NOMO-1 (cell line): ENCODE results near the gene CMC4.

ENCODE experiments used
- DNase-seq, 2 experiments: peaks; one replicate each; lab custom pipeline; 2025; ENCODE audit not compliant: unreplicated experiment in 2 of 2; lab: John Stamatoyannopoulos, UW

Gene CMC4

DNA sequence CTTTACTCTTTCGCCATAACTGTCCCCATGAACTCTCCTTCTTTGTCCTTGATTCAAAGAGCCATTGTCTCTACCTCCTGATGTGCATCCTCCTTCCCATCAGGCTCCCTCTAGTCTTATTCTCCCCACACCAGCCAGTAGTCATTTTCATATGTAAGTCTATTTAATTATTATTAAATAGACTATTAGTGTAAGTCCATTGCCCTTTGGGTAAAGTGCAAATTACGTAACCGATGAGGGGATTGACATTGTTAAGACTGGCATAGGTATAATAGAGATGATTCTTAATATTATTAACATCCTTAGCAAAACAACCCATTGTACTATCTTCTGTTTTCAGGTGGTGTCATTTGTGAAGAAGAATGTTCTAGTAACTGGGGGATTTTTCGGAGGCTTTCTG is 16.7 kb downstream of the CMC4 start:
- no peak for DNase-seq

DNA sequence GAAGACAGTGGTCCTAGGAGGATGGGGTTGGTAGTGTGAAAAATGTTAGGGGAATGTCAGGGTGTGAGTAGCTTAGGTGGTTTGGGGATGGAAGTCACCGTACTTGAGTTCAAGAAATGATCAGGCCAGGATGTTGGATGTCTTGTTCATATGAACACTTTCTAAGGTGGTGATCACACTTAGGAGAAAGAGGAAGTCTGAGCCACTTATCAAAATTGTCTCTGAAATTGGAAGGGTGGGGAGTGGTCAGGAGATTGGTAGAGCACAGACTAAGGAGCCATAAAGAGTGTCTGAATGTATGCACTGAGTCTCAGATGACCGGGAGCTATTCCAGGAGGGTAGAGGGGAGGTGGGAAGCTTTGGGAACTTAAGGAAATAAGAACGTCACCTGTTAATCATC is 17.3 kb downstream of the CMC4 start:
- DNase-seq: no peak

DNA sequence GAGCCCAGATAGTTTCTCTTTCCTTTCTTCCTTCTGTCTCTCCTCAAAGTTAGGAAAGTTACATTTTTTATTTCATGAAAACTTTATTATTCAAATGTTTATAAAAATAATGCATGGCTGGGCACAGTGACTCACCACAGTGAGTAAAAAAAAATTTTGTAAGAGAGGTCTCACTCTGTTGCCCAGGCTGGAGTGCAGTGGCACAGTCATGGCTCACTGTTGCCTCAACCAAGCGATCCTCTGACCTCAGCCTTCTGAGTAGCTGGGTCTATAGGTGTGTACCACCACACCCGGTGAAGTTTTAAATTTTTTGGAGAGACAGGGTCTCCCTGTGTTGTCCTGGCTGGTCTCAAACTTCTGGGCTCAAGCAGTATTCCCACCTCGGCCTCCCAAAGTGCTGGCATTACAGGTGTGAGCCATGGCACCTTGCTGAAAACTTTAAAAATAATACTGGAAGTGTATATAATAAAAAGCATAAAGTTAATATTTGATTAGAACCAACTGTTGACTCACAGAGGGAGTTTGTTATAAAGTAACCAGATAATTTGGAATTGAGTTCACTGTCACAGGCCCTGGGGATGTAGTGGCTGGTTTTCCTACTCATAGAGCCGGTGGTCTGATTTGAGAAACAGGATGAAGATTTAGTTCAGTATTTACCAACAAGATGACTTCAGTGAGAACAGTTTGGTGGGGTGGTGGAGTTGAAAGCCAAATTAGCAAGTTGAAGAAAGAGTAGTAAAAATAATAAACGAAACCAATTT is 18.0 kb downstream of the CMC4 start:
- no peak for DNase-seq

DNA sequence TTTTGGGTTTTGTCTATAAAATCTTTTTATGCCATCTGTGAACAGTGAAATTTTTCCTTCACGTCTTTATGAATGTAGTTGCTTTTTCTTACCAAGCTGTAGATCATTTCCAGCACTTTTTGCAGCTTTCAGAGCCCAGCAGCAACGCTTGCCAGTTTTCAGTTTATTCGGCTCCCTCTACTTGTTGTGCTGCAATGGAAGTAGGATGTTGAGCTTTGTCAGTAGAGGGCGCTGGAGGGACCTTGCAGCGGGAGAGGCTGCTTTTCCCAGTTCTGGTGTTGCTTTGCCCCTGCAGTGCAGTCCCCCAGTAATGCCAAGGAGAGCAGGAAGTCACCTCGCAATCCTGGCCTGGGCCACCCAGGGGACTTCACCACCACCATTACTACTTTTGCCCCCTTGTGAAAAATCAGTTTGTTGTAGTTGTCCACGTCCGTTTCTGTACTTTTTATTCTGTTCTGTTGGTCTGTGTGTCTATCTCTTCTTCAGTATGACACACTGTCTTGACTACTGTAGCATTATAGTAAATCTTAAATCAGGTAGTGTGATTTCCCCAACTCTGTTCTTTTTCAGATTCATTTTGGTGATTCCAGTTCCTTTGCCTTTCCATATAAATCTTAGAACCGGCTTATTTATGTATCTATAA is 21.8 kb downstream of the CMC4 start:
- peak; percentile 19 to 23 for DNase-seq

DNA sequence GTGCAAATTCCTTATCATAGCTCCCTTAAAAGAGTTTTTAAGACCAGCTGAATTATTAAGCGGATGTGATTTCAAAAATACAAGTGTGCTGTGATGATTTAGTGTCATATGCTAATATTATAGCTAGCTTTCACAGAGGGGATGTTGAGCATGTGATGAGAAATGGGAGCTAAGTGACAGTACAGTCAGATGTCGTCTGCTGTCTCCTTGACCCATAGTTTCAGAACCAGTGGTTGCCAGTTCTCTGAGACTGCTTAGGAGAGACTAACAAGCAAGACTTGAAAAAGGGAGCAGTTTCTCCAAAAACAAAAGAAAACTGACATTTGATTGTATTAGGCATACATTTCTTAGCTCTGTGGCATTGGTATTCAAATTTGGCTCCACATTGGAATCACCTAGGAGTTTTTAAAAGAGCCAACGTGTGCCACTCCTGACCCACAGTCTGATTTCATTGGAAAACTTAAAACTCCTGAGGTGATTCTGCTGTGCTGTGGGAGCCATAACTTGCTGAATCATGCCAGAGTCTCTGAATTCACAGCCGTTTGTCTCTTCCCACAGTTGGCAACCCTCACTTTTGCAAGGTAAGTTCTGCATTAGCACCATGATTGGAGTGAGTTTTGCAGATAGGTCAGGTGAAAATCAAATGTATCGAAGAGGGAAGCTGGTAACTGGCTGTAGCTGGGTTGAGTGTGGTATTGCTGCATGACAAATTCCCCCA is 24.0 kb downstream of the CMC4 start:
- no peak for DNase-seq

DNA sequence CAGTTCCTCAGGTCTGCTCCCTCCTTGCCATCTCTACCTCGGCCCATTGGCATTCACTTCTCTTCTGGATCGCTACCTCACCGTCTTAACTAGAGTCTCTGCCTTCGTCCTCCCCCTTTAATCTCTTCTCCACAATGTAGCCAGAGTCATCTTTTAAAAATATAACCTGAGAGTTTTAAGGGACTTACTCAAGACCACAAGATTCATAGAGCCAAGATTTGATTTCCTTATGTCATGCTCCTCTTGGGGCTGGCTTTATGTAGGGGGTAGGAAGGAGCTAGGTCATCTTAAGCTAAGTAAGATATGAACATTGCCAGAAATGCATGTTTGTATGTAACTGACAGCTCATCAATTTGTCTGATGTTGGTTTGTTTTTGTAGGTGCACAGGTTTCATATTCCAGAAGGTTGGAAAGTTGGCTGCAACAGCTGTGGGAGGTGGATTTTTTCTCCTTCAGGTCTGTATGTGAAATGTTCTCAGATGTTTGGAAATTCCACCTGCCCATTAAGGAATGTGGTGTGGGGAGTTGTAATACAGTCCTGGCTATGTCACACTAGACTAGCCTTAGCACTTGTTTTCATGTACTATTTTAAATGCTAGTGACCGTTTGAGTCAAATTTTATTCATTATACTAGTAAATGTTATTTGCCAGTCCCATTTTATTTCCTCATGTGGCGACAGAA is 24.7 kb downstream of the CMC4 start:
- no peak for DNase-seq

DNA sequence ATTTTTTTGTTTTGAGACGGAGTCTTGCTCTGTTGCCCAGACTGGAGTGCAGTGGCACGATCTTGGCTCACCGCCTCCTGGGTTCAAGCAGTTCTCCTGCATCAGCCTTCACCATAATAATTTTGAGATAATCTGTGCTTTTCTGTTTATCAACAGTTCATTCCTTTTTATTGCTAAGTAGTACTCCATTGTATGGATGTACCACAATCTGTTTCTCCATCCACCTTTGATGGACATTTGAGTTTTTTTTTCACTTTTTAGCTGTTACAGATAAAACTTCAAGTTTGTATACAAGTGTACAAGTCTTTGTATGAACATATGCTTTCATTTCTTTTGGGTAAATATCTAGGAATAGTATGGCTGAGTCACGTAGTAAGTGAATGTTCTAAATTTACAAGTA is 35.2 kb downstream of the CMC4 start:
- DNase-seq: no peak

DNA sequence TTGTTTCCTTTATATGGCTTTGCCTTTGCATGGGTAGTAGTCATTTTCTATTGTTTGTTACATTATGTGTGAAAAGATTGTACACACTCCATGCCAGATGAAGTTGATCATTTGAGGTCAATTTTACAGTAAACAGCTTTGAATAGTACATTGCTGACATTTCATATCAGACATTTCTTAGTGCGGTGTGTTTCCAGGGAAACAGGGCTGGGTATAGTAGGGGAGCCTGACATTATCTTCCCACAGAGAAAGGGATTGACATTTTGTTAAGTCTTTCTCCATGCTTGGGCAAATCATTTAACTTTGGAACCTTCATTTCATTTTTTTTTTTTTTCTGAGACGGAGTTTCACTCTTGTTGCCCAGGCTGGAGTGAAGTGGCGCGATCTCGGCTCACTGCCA is 39.3 kb downstream of the CMC4 start:
- DNase-seq: no peak

DNA sequence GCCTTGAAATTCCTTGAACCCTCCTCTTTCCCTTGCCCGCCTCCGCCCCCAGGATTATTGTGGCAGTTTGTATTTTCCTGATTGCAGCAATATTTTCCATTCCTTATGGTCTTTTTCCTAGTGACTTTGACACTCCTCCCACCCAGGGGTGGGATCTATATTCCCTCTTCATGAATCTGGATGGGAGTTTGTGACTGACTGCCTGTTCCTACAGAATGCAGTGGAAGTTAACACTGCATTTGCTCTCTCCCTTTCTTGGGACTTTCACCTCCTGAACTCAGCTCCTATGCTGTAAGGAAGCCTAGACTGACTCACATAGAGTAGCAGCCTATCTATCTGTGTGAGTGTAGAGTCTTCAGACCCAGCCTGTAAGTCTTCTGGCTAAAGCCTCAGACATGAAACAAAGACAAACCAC is 42.1 kb downstream of the CMC4 start:
- no peak for DNase-seq

DNA sequence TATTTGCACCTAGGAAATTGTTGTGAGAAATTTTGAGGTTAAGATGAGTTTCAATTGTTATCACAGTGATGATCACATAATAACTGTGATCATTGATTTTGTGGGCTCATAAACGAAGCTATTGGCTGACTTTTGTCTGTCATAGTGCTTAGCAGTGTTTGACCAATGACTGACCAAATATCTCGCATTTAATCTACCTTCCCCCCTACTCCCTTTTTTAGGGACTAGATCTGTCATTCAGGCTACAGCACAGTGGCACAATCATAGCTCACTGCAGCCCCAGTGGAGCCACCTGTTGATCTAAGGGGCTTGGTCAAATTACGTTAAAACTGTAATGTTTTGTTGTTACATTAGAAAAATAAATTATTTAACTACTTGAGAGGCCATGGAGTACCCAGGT is 42.8 kb downstream of the CMC4 start:
- DNase-seq: no peak

DNA sequence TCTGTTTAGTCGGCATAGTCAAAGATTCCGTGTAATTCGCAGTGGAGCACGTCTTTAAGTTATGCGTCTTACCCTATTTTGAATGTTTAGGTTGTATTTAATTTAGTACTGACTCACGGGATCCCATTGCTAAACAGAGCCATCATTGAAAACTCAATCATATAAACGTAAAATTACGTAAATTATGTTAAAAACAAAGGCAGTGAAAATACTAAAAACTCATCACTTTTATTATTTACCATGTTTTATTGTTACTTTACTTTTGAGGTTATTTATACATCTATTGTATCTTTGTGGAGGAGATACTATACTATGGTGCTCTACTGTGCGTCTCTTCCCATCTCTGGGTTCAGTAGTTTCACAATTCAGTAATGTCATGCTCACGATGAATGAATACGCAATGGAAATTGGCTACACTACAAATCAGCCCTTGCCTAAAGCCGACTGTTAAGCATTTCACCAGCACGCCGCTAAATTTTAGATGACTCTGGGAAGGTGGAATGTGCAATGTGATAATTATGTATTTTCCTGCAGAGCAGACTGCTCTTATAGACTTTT is 43.3 kb downstream of the CMC4 start:
- peak in 1 of 2 experiments; percentile 58 for DNase-seq

DNA sequence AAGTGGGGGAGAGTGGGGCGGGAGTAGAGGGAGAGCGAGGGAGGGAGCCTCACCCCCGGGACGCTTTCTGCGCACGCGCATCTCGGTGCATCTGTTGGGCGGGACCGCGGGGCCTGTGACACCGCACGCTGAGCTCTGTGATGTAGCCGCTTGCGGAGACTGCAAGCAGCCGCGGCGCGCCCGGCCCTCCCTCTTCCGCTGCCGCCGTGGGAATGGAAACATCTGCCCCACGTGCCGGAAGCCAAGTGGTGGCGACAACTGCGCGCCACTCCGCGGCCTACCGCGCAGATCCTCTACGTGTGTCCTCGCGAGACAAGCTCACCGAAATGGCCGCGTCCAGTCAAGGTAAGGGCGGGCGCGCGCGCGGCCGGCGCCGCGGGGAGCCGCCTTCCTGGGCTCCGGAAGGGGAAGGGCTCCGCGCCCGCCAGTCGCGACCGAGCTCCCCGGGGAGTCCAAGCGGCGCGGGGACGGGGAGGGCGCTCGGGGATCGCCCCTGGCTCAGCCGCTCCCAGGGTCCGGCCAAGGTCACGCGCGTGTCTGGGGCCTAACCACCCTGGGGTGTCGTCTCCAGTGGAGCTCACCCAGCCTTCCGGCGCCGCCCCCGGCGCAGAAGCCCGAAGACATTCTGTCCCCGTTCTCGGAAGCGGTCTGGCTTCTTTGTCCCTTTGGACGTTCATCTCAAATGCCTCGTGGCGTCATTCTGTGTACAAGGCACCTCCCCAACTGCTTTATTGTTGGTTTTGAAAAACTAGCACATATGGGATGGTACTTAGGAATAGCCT is 44.0 kb downstream of the CMC4 start, which contains the start of gene FUNDC2:
TSS of gene FUNDC2 (plus strand) at position 118 of the 782 bp plus-strand sequence. CDS start at position 213, 95 bp downstream.
- DNase-seq: peak; percentile 83 to 88

DNA sequence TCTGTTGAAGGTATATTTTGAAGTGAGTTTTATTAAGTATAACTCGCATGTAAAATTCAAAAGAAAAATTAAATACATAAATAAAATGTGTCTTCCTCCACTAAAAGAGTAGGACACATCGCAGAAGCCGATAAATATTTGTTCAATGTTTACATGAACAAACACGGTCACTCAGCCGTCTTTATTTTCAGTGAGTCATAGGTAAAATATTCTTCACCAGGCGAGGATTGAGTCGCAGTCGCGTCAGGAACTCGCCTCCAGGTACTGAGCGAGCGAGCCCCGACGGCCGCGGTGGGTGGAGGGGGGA is 44.6 kb downstream of the CMC4 start:
- no peak for DNase-seq

DNA sequence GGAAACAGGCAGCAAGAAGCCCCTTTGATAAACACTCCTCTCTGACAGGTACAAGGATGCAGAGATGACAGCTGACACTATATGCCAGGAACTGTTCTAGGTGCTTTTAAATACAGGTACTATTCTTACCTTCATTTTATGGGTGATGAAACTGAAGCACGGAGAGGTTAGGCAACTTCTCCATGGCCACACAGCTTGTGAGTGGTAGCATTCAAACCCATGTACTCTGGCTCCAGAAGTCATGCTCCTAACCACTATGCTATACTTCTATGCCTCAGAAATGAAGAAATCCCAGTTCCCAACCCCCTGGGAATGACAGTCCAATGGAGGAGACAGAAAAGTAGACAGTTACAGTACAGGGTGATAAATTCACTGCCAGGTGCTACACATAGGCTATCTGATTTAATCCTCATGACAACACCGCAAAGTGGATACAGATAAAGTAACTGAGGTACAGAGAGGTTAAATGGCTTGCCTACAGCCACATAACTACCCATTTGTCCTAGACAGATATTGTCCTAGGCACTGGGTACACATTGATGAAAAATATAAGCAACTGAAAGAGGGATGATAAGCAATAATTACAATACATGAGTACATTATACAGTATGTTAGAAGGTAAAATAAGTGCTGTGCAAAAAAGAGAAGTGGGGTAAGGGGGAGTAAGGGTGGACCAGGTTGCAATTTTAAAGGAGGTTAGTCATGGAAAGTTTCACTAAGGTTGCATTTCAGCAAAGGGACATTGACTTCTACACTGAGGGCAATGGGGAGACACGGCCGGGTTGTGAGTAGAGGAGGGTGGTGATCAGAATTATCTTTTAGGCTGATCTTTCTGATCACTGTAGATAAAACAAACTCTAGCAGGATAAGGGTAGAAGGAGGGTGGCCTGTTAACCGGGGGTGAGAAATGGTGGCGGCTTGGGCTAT is 46.8 kb downstream of the CMC4 start:
- DNase-seq: peak in 1 of 2 experiments; percentile 1

DNA sequence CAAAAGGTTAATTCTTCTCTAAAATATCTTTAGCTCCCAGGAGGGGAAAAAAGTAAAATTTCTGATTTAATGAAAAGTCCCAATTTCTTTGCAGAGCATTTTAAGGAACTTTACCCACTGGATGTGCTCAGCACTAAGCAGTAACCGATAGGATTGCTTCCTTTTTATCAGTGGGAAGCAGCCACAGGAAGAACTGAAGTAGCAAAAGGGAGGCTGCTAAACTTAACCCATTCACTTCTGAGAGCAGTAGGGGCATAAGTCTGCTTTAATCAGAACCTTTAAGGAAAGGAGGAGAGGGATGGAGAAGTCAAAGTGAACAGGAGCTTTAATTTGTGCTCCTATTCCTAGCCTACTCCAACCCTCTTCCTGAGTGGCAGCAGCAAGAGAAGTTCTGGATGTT is 48.4 kb downstream of the CMC4 start, which contains the start of gene F8:
TSS of gene F8 (minus strand) at position 139 of the 400 bp plus-strand sequence. CDS start 171 bp downstream, outside the sequence.
- no peak for DNase-seq

DNA sequence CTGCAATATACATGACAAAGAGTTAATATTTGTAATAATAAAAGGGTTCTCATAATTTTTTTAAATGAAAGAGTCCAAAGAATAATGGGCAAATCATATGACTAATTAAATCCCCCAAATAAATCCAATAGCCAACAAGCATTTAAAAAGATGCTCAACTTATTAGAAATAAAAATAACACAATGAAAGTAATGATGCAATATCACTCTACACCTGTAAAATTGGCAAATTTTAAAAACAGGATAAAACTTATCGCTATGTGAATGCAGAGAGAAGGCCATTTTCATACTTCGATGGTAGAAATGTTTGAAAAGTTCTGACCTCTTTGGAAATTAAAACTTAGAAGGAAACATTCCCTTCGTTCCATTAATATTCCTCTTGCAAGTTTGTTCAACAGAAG is 50.3 kb downstream of the CMC4 start:
- DNase-seq: no peak
